ENCODE measurements around the gene WNK1. TPM values are rescaled to one million over a fixed set of nuclear protein-coding genes. Genes with fewer than 3 reads are reported as not detected.
A peak's percentile ranks its signal among the peaks of the same experiment; 100 is the strongest.

WNK1 gene
- total RNA-seq, 2 experiments from 2014 or later: 84.1 to 131 TPM

DNA sequence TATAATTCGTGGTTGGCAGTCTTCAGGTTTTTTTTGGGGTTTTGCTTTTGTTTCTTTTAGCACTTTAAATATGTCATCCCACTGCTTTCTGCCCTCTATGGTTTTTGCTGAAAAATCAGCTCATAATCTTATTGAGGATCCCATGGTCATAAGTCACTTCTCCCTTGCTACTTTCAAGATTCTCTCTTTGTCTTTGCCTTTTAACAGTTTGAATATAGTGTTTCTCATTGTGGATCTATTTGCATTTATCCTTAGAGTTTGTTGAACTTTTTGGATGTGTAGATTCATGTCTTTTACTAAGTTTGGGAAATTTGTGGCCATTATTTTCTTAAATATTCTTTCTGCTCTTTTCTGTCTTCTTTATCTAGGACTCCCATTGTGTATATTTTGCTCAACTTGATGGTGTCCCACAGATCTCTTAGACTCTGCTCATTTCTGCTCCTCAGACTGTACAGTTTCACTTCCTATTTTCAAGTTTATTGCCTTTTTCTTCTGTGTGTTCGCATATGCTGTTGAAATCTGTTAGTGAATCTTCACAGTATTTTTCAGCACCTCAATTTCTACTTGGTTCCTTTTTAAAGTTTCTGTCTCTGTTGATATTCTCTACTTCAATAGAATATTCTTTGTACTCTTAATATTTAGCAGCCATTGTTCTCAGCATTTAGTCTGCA lies 70.8 kb downstream of the WNK1 start:
- CTCF ChIA-PET (ENCODE audit: unreplicated experiment): interaction anchor here (0.6 kb wide), 2 partner anchors 10 to 370 kb away, joined by 3 read pairs; no protein-coding TSS in a partner anchor
- Histone ChIP-seq H2AFZ (ENCODE audit: low read length) (no peak overlapping the region), H3K9me2 (ENCODE audit: insufficient read depth, low read length) (no peaks in the 10 kb centered on the region), H3K79me2 (ENCODE audit: insufficient read depth, low read depth, low read length) (peaks cover 79% of the 10 kb centered on the region), H3K4me1 (ENCODE audit: insufficient read depth, low read length, poor library complexity, severe bottlenecking) (peaks cover 30% of the 10 kb centered on the region), H4K20me1 (ENCODE audit: insufficient read depth, low read length) (no peaks in the 10 kb centered on the region), H3K36me3 (ENCODE audit: insufficient read depth, low read length) (peaks cover 68% of the 10 kb centered on the region), H3K4me3 (ENCODE audit: low read depth, low read length, poor library complexity, severe bottlenecking) (peak overlapping the region; percentile 42), H3K9me3 (ENCODE audit: low read length) (peaks cover 8% of the 10 kb centered on the region; the same call in 1 of the 2 replicates), H3K27ac (ENCODE audit: low read depth, low read length, poor library complexity, severe bottlenecking) (peak overlapping the region; percentile 70), H3K4me2 (ENCODE audit: low read length) (peak overlapping the region; percentile 73)
- TF ChIP-seq EZH2phosphoT487 (IDR thresholded peaks at IDR 0.05; ENCODE audit: borderline replicate concordance, low read depth, low read length): no peak
- TF ChIP-seq, protein P1, sequence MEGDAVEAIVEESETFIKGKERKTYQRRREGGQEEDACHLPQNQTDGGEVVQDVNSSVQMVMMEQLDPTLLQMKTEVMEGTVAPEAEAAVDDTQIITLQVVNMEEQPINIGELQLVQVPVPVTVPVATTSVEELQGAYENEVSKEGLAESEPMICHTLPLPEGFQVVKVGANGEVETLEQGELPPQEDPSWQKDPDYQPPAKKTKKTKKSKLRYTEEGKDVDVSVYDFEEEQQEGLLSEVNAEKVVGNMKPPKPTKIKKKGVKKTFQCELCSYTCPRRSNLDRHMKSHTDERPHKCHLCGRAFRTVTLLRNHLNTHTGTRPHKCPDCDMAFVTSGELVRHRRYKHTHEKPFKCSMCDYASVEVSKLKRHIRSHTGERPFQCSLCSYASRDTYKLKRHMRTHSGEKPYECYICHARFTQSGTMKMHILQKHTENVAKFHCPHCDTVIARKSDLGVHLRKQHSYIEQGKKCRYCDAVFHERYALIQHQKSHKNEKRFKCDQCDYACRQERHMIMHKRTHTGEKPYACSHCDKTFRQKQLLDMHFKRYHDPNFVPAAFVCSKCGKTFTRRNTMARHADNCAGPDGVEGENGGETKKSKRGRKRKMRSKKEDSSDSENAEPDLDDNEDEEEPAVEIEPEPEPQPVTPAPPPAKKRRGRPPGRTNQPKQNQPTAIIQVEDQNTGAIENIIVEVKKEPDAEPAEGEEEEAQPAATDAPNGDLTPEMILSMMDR (conservative IDR thresholded peaks at IDR 0.05; ENCODE audit: low read length): no peak
- BruUV-seq (replicated peaks): no TSS peak
- intact Hi-C loops (cut with micrococcal nuclease; ENCODE audit: unreplicated experiment): loop anchor here (10.0 kb wide), 1 partner anchor 762 kb away; no protein-coding TSS in a partner anchor
- peak; percentile 84 for DNase-seq (ENCODE audit: low spot score)
- POLR2A ChIA-PET: interaction anchor here (0.6 to 0.7 kb wide), 3 partner anchors 46 to 351 kb away, joined by 3 read pairs; no protein-coding TSS in a partner anchor

DNA sequence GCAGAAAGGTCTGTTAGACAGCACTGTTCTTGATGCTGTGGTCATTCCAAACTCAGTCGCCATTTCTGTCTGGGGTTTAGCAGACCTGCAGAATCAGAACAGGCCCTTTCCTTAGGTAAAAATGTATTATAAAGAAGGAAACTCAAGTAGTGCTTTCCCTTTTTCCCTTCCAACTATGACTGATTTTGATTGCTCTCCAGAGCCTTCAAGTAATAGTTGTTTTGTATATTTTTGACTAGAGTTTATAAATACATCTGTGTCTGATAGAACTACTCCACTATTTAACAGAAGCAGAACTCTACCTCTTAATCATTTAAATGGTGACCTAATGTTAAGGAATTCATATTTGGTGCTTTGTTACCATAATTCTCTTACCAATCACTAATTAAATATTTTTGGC lies 74.0 kb downstream of the WNK1 start:
- POLR2A ChIA-PET: no interaction called here

More for the DNA sequence above, 74.0 kb downstream of the WNK1 start:
- peaks cover 24% of the 10 kb centered on the region for H3K4me1 ChIP-seq (ENCODE audit: insufficient read depth, low read length, poor library complexity, severe bottlenecking)
- peaks cover 48% of the 10 kb centered on the region for H3K79me2 ChIP-seq (ENCODE audit: insufficient read depth, low read depth, low read length)
- no peaks in the 10 kb centered on the region for H4K20me1 ChIP-seq (ENCODE audit: insufficient read depth, low read length)
- no peak for DNase-seq (ENCODE audit: low spot score)
- no peak overlapping the region for H3K4me3 ChIP-seq (ENCODE audit: low read depth, low read length, poor library complexity, severe bottlenecking)
- H3K9me2 ChIP-seq (ENCODE audit: insufficient read depth, low read length): no peaks in the 10 kb centered on the region
- peaks cover 68% of the 10 kb centered on the region for H3K36me3 ChIP-seq (ENCODE audit: insufficient read depth, low read length)
- TF ChIP-seq, protein P1 (conservative IDR thresholded peaks at IDR 0.05; ENCODE audit: low read length): no peak
- CTCF ChIA-PET (ENCODE audit: unreplicated experiment): no interaction called here
- H3K4me2 ChIP-seq (ENCODE audit: low read length): no peak overlapping the region
- no peak overlapping the region for H2AFZ ChIP-seq (ENCODE audit: low read length)
- intact Hi-C loops (cut with micrococcal nuclease; ENCODE audit: unreplicated experiment): loop anchor here (10.0 kb wide), 1 partner anchor 758 kb away; no protein-coding TSS in a partner anchor
- no TSS peak for BruUV-seq (replicated peaks)
- H3K9me3 ChIP-seq (ENCODE audit: low read length): peaks cover 8% of the 10 kb centered on the region; the same call in 1 of the 2 replicates
- H3K27ac ChIP-seq (ENCODE audit: low read depth, low read length, poor library complexity, severe bottlenecking): no peak overlapping the region
